Lower leg skin (tissue), 4 donors: ENCODE data around the gene RELL1. TPM values are rescaled to one million over a fixed set of nuclear protein-coding genes. Genes with fewer than 3 reads are reported as not detected.

Source experiments
- DNase-seq, 2 donors: peaks; one replicate each; pipeline ENCODE4 v3.0.0-alpha.2; 2019; ENCODE audit warnings: low spot score in 2 of 2
- H3K4me3 ChIP-seq: fragments of 200-600 bp; sonication (generic); 2 replicates; pipeline ENCODE4 v1.5.1; 2017; ENCODE audit warnings: mild to moderate bottlenecking, low read depth; ENCODE audit not compliant: poor library complexity, severe bottlenecking
- CTCF ChIP-seq, 3 donors: fragments of 450-650 bp; IDR thresholded peaks; one replicate each; pipeline ENCODE4 v1.5.1; 2016; ENCODE audit warnings: antibody characterized with exemption in 3 of 3, mild to moderate bottlenecking in 3 of 3, moderate library complexity in 2 of 3
- POLR2A ChIP-seq, 2 donors: fragments of 450-650 bp; IDR thresholded peaks; one replicate each; pipeline ENCODE4 v1.6.1; 2016 to 2017; ENCODE audit warnings: antibody characterized with exemption in 2 of 2, mild to moderate bottlenecking in 1 of 2, moderate library complexity in 1 of 2
- WGBS, 2 donors: methylation state at CpG; one replicate each; pipeline ENCODE4 v1.1.5; 2018; 5-methylcytosine and 5-hydroxymethylcytosine counted together
- intact Hi-C: fragments of 100-400 bp; cut with DNase I; formaldehyde crosslinking; loops from one replicate; pipeline ENCODE4 v1.15.0; 2023; ENCODE audit warnings: low total_unique reads
- total RNA-seq, 4 donors: library from RNA; depleted of rRNA; stranded (reverse); fragments of >200 nt; gene quantifications; one replicate each; pipeline ENCODE4 v1.1.0, GENCODE V29; 2016

RELL1 gene
- total RNA-seq, 4 donors from 2014 or later, result 66.5 to 78.6 (median 73.7) TPM

DNA sequence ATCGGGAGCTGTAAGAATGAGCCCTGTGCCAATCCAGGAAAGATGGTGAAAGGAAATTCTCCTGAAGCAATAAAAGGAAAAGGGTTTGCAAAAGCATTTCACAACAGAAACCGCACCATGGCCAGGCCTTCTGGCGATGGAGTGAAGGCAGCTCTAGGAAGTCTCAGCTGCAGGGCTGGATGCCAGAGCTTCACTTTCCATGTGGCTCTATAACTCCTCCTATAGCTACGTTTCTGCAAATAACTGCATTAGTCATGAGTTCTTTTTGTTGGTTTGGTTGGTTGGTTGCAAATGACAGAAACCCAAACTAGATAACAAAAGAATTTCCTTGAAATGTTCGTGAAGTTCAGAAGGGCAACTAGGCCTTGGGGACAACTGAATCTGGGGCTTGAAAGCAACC is 84.6 kb downstream of the RELL1 start:
- no peak for DNase-seq
- no peak overlapping the region for H3K4me3 ChIP-seq
- TF ChIP-seq CTCF (IDR thresholded peaks at IDR 0.05) (no peak), POLR2A (IDR thresholded peaks at IDR 0.05) (no peak)
- WGBS, 2 donors, result 41 to 42% methylated on average over 5 of the region's 5 CpGs
- intact Hi-C loops, result no loop called here

DNA sequence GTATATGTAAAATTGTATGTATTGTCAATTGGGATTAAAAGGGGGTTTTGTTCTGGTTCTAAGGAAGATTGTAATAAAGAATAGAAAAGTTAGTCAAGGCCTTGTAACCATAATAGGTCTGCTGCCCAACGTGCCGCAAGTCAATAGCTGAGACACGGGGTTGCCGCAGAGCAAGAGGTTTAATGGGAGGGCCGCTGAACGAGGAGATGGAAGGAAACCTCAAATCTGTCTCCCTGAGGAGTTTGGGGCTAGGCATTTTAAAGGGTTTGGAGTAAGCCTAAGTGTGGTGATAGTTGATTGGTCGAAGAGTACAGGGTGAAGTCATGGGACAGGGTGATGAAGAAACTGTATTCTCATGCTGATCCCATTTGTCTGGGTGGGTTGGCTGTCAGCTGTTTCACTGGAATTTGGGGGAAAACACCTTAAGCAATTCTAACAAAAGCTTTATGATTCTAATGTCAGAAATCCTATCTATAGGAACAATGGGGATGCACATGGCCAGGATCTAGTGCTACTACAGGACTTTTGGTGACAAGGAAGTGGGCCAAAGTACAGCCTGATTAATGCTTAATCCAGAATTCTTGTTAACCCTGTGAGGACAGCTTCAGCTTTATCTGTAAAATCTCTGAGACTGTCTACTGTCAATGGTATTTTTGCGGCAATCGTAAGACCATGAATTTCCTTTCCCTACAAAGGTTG is 86.9 kb downstream of the RELL1 start:
- 95 to 96% methylated on average over 8 of the region's 9 CpGs for WGBS, 2 donors
- TF ChIP-seq CTCF (IDR thresholded peaks at IDR 0.05) (no peak), POLR2A (IDR thresholded peaks at IDR 0.05) (no peak)
- H3K4me3 ChIP-seq, result no peak overlapping the region
- intact Hi-C loops, result no loop called here
- DNase-seq, result no peak

DNA sequence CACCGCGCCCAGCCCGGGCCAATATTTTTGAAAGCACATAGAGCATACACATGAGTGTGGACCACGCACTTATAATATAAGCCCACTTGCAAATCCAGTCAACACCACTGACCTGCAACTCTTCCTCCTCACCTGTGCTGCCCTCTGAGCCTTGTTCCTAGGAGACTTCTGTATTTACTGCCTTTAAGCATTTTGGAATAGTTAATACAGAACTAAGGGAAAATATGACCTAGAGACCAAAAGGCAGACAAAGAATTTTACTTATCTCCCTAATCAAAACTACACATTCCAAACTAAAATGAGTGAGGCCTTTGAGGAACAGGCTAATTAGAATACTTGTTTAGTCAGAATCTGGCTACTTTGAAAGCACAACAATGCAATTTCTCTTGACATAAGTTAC is 89.1 kb downstream of the RELL1 start:
- WGBS, 2 donors, result 96 to 97% methylated on average over 4 of the region's 4 CpGs
- DNase-seq, result no peak
- no peak overlapping the region for H3K4me3 ChIP-seq
- no peak for TF ChIP-seq POLR2A (IDR thresholded peaks at IDR 0.05)
- TF ChIP-seq CTCF (IDR thresholded peaks at IDR 0.05), result no peak
- intact Hi-C loops, result no loop called here

DNA sequence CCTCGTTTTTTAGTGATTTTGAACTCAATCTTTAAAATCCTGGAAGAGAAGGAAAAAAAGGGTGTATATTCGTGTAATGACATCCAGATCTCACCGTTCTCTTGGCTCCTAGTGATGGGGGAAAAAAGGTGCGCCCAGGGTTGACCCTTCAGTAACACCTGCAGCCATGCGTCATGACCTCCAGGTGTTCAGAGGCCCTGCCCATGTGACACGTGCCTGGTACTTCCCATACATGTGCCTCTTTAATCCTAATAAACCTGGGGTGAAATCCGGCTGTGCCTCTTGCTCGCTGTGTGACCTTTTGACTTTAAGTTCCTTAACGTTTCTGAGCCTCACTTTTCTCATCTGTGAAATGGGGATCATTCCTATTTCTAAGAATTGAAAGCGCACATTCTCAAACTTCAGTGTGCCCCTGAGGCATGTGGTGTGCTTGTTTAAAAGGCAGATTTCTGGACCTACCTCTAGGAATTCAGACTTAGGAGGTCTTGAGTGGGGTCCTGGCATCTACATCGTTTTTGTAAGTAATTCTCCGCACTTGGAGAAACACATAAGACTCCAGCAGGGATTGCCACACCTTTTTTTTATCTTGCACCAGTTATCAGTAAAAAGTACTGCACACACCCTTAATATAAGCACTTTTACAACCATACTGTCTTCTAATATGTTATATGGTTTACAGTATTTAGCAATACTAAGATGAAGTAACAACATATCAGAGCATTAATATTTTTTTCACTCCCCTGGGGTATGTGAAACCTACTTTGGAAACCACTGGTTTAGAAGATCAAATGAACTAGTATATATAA is 90.1 kb downstream of the RELL1 start:
- no peak for DNase-seq
- intact Hi-C loops, result no loop called here
- no peak overlapping the region for H3K4me3 ChIP-seq
- TF ChIP-seq POLR2A (IDR thresholded peaks at IDR 0.05) (no peak), CTCF (IDR thresholded peaks at IDR 0.05) (no peak)
- WGBS, 2 donors, result 72 to 86% methylated on average over 12 of the region's 12 CpGs

DNA sequence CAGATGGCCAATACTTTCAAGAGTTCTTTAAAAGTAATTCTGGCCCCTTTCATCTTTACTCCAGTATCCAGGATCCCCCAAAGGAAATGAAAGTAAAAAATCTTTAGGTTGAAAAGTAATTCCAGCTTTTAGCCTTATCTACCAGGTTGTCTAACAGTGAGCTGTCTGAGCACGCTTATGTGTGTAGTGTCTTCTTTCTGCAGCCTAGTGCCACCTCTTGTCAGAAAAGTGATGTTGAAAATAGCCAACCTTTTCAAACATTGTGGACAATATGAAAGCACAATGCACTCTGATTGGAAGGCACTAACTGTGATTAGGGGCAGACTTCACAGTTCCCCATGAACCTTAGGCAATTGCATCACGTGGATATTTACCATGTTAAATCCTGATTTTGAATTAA is 92.1 kb downstream of the RELL1 start:
- H3K4me3 ChIP-seq, result no peak overlapping the region
- TF ChIP-seq CTCF (IDR thresholded peaks at IDR 0.05) (no peak), POLR2A (IDR thresholded peaks at IDR 0.05) (no peak)
- 63 to 81% methylated on average over 2 of the region's 2 CpGs for WGBS, 2 donors
- intact Hi-C loops, result no loop called here
- no peak for DNase-seq
